ENCODE data around the gene GALNT11. TPM values are rescaled to one million over a fixed set of nuclear protein-coding genes. Genes with fewer than 3 reads are reported as not detected.

Gene GALNT11
- total RNA-seq, 1 experiment from 2014 or later: 24.1 TPM

DNA sequence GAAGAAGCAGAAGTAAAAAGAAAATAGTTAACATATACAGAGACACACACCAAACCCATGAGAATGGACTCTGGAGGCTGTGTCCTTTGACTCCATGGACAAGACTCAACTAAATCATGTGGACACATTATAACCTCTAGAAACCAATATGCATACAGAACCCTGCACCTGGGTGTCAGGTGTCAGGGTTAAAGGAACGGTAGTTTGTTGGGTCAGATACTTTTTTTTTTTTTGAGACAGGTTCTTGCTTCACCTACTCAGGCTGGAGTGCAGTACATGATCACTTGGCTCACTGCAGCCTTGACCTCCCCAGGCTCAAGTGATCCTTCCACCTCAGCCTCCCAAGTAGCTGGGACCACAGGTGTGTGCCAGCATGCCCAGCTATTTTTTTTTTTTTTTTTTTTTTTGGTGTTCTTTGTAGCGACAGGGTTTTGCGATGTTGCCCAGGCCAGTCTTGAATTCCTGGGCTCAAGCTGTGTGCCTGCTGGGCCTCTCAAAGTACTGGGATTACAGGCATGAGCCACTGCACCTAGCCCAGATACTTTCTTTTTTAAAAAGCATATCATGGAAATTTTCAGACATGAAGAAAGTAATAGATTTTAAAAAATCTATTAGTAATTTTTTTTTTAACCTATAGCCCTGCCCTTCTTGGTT lies 31.3 kb downstream of the GALNT11 start:
- Histone ChIP-seq H3K56ac (ENCODE audit: insufficient read length, low read depth, low read length) (no peak overlapping the region), H3K18ac (ENCODE audit: insufficient read length, low read depth, low read length) (no peak overlapping the region), H3T11ph (ENCODE audit: low read length) (no peak overlapping the region), H3K27me3 (ENCODE audit: insufficient read depth, low read length) (no peaks in the 10 kb centered on the region), H3K4me2 (ENCODE audit: insufficient read depth, insufficient read length, low read length) (no peak overlapping the region), H4K5ac (ENCODE audit: insufficient read length, low read depth, low read length) (no peak overlapping the region), H3K9me3 (ENCODE audit: control insufficient read depth, low read depth, low read length) (no peaks in the 10 kb centered on the region), H3K9ac (ENCODE audit: extremely low read depth, insufficient read length, low read length) (no peak overlapping the region), H3K14ac (ENCODE audit: insufficient read depth, low read length) (no peak overlapping the region), H3K79me2 (ENCODE audit: insufficient read depth, low read length) (no peaks in the 10 kb centered on the region), H4K91ac (ENCODE audit: insufficient read length, low read depth, low read length) (no peak overlapping the region), H3K23me2 (ENCODE audit: insufficient read length, low read depth, low read length, poor library complexity, severe bottlenecking) (no peaks in the 10 kb centered on the region), H3K79me1 (ENCODE audit: insufficient read depth, low read depth, low read length, poor library complexity, severe bottlenecking) (no peaks in the 10 kb centered on the region), H2BK15ac (ENCODE audit: low read depth, low read length) (no peak overlapping the region), H2AFZ (ENCODE audit: low read length) (no peak overlapping the region), H3K27ac (ENCODE audit: insufficient read length, low read depth, low read length) (no peak overlapping the region), H3K4ac (ENCODE audit: low read depth, low read length) (no peak overlapping the region), H3K4me1 (ENCODE audit: insufficient read depth, low read length) (no peaks in the 10 kb centered on the region; the same call in 1 of the 2 replicates), H3K23ac (ENCODE audit: insufficient read length, low read depth, low read length) (no peak overlapping the region), H2BK5ac (ENCODE audit: insufficient read length, low read length) (no peak overlapping the region), H2AK5ac (ENCODE audit: insufficient read length, low read length) (no peak overlapping the region), H2BK20ac (ENCODE audit: low read depth, low read length, poor library complexity, severe bottlenecking) (no peak overlapping the region), H2BK120ac (ENCODE audit: low read depth, low read length, poor library complexity, severe bottlenecking) (no peak overlapping the region), H2BK12ac (ENCODE audit: insufficient read length, low read depth, low read length) (no peak overlapping the region), H4K8ac (replicated peaks; ENCODE audit: insufficient read length, low read depth, low read length) (no peak overlapping the region), H4K20me1 (ENCODE audit: control insufficient read depth, insufficient read depth, insufficient read length) (no peaks in the 10 kb centered on the region)
- no peak overlapping the region for H3K4me3 Mint-ChIP-seq
- no peak for DNase-seq
- H3K27me3 Mint-ChIP-seq (ENCODE audit: low read depth): no peaks in the 10 kb centered on the region; the same call in 1 of the 2 replicates
- peaks cover 5 to 6% of the 10 kb centered on the region in 2 experiments; a peak in 2 of 5 replicates for H3K9me3 Mint-ChIP-seq
- peaks cover 34 to 36% of the 10 kb centered on the region in 2 experiments for H3K4me1 Mint-ChIP-seq
- peaks cover 3 to 7% (median 7%) of the 10 kb centered on the region in 3 experiments for H3K36me3 Mint-ChIP-seq (ENCODE audit: insufficient read depth in 1 of 3, low read depth in 3 of 3)
- H3K27ac Mint-ChIP-seq: no peak overlapping the region
- WGBS (ENCODE audit: extremely low coverage, insufficient read length, low lambda C conversion rate): no CpG with 5 or more reads among the region's 3 CpGs
- TF ChIP-seq, protein P1, sequence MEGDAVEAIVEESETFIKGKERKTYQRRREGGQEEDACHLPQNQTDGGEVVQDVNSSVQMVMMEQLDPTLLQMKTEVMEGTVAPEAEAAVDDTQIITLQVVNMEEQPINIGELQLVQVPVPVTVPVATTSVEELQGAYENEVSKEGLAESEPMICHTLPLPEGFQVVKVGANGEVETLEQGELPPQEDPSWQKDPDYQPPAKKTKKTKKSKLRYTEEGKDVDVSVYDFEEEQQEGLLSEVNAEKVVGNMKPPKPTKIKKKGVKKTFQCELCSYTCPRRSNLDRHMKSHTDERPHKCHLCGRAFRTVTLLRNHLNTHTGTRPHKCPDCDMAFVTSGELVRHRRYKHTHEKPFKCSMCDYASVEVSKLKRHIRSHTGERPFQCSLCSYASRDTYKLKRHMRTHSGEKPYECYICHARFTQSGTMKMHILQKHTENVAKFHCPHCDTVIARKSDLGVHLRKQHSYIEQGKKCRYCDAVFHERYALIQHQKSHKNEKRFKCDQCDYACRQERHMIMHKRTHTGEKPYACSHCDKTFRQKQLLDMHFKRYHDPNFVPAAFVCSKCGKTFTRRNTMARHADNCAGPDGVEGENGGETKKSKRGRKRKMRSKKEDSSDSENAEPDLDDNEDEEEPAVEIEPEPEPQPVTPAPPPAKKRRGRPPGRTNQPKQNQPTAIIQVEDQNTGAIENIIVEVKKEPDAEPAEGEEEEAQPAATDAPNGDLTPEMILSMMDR (conservative IDR thresholded peaks at IDR 0.05): no peak
